Peyer's patch (tissue), 4 donors: ENCODE data around the gene MATN3.

Experiments used
- CTCF ChIP-seq, 6 experiments: fragments of 450-650 bp in 4 of 6; fragments of 200-600 bp in 2 of 6; sonication (generic) in 1 of 6; IDR thresholded peaks; one replicate each; pipeline ENCODE4 v1.5.1; 2017 to 2019; ENCODE audit warnings: antibody characterized with exemption in 6 of 6, mild to moderate bottlenecking in 3 of 6, moderate library complexity in 1 of 6
- POLR2A ChIP-seq, 2 donors: fragments of 450-650 bp; IDR thresholded peaks; one replicate each; pipeline ENCODE4 v1.5.1; 2017; ENCODE audit warnings: antibody characterized with exemption in 2 of 2, mild to moderate bottlenecking in 2 of 2, moderate library complexity in 2 of 2

GRCh38 chr2:19982268-19982667 is 30.2 kb downstream of the MATN3 start:
- TF ChIP-seq CTCF (IDR thresholded peaks at IDR 0.05) = no peak
- no peak for TF ChIP-seq POLR2A (IDR thresholded peaks at IDR 0.05)
